Stomach (tissue), 9 donors: ENCODE measurements around the gene FKBP1B. TPM values are rescaled to one million over a fixed set of nuclear protein-coding genes. Genes with fewer than 3 reads are reported as not detected.

ENCODE experiments used
- DNase-seq, 2 donors: peaks; one replicate each; pipeline versions ENCODE4 v3.0.0 to v3.0.0-alpha.2; 2013 to 2019
- H3K27ac ChIP-seq, 5 donors: fragments of 200-600 bp in 4 of 5; sonication (generic) in 4 of 5; one replicate each; pipeline ENCODE4 v1.5.1; 2013 to 2019; ENCODE audit warnings: mild to moderate bottlenecking in 1 of 5, moderate library complexity in 1 of 5
- H3K27me3 ChIP-seq, 3 donors: fragments of 200-600 bp; sonication (generic); one replicate each; pipeline ENCODE4 v1.5.1; 2017 to 2019; ENCODE audit warnings: mixed run types in 1 of 3
- H3K36me3 ChIP-seq, 4 donors: fragments of 200-600 bp; sonication (generic); 1 replicate in 3 of 4; 2 replicates in 1 of 4; pipeline ENCODE4 v1.5.1; 2016 to 2019
- H3K4me1 ChIP-seq, 4 donors: fragments of 200-600 bp; sonication (generic); one replicate each; pipeline ENCODE4 v1.5.1; 2016 to 2019
- H3K4me3 ChIP-seq, 4 donors: fragments of 200-600 bp; sonication (generic) in 3 of 4; one replicate each; pipeline ENCODE4 v1.5.1; 2016 to 2019; ENCODE audit warnings: mild to moderate bottlenecking in 1 of 4
- H3K9me3 ChIP-seq, 4 donors: fragments of 200-600 bp; sonication (generic); one replicate each; pipeline ENCODE4 v1.5.1; 2016 to 2019
- CTCF ChIP-seq, 7 experiments: fragments of 450-650 bp in 4 of 7; fragments of 200-600 bp in 3 of 7; sonication (generic) in 3 of 7; IDR thresholded peaks; one replicate each; pipeline ENCODE4 v1.5.1; 2016 to 2019; ENCODE audit warnings: antibody characterized with exemption in 7 of 7, control low read depth in 2 of 7, mild to moderate bottlenecking in 1 of 7
- EP300 ChIP-seq: sonication (generic); formaldehyde crosslinking; IDR thresholded peaks from one replicate; pipeline ENCODE4 v1.6.1; 2017; ENCODE audit warnings: antibody characterized with exemption
- POLR2A ChIP-seq, 4 donors: fragments of 450-650 bp; IDR thresholded peaks; one replicate each; pipeline ENCODE4 v1.6.1; 2016; ENCODE audit warnings: antibody characterized with exemption in 4 of 4, control low read depth in 2 of 4, mild to moderate bottlenecking in 1 of 4, moderate library complexity in 1 of 4
- POLR2AphosphoS5 ChIP-seq, 3 donors: sonication (generic); formaldehyde crosslinking; IDR thresholded peaks; one replicate each; pipeline ENCODE4 v1.6.1; 2016; ENCODE audit warnings: antibody characterized with exemption in 3 of 3
- WGBS, 5 donors: extraction: QIAGEN DNeasy Blood & Tissue Kit in 3 of 5; methylation state at CpG; one replicate each; pipeline versions ENCODE4 v1.1.5 to v1.1.7; 2013 to 2018; 5-methylcytosine and 5-hydroxymethylcytosine counted together
- intact Hi-C: fragments of 100-400 bp; cut with DNase I; formaldehyde crosslinking; loops from one replicate; pipeline ENCODE4 v1.15.1; 2023; ENCODE audit warnings: low total_unique reads
- polyA plus RNA-seq, 3 donors: library from polyadenylated mRNA; stranded (reverse); fragments of 200-250 nt; gene quantifications; one replicate each; pipeline ENCODE4 v1.2.3, GENCODE V29; 2013
- total RNA-seq, 5 donors: library from RNA; depleted of rRNA; stranded (reverse); fragments of >200 nt; gene quantifications; one replicate each; pipeline versions ENCODE4 v1.1.0 to v1.2.3, GENCODE V29; 2014 to 2016
- donor health status: healthy with polysubstance abuse.
- donor health status: Bipolar disorder and iron deficiency.
- donor health status: healthy.

Gene FKBP1B
- total and polyA plus RNA-seq, 8 donors, result 1.3 to 34.3 (median 13.6) TPM; not detected in 1

- H3K4me1 ChIP-seq, result peaks cover 9 to 31% (median 27%) of the 10 kb centered on the region in 4 donors
- WGBS, 5 donors, result 80 to 86% (median 84%) methylated on average over 8 of the region's 8 CpGs
- no peaks in the 10 kb centered on the region for H3K9me3 ChIP-seq
- intact Hi-C loops, result loop anchor here (10.0 kb wide), 1 partner anchor 258 kb away; no protein-coding TSS in a partner anchor
- H3K27ac ChIP-seq, result peak overlapping the region; percentile 88 to 94 (median 91)
- no peaks in the 10 kb centered on the region for H3K27me3 ChIP-seq
- TF ChIP-seq EP300 (no peak), CTCF (IDR thresholded peaks at IDR 0.05) (no peak), POLR2A (IDR thresholded peaks at IDR 0.05) (no peak), POLR2AphosphoS5 (IDR thresholded peaks at IDR 0.05) (no peak)
- peaks cover 0 to 50% (median 47%) of the 10 kb centered on the region in 4 donors for H3K36me3 ChIP-seq
- H3K4me3 ChIP-seq, result peak overlapping the region; percentile 54 to 61 (median 56)
- DNase-seq, result peak in 1 of 2 donors; percentile 15
Measured at GRCh38 chr2:24082787-24083566, 33.4 kb downstream of the FKBP1B start.

GRCh38 chr2:24083567-24084385 is 34.2 kb downstream of the FKBP1B start:
- WGBS, 5 donors, result 5 to 12% (median 7%) methylated on average over 16 to 30 of the region's 30 CpGs
- peak; percentile 85 to 95 for DNase-seq

GRCh38 chr2:24084386-24085199 is 35.1 kb downstream of the FKBP1B start, which contains the start of gene TP53I3:
Gene TP53I3, minus strand, starts transcription at chr2:24084834. Its CDS starts 508 bp downstream, at chr2:24084326.
- peak; percentile 92 to 98 for DNase-seq
- Histone ChIP-seq H3K4me1 (peaks cover 8 to 30% (median 25%) of the 10 kb centered on the region in 4 donors), H3K9me3 (no peaks in the 10 kb centered on the region), H3K36me3 (peaks cover 0 to 48% (median 45%) of the 10 kb centered on the region in 4 donors), H3K27me3 (no peaks in the 10 kb centered on the region), H3K27ac (peak within 1 kb of the TSS; percentile 88 to 94 (median 91)), H3K4me3 (peak within 1 kb of the TSS; percentile 54 to 61 (median 56))
- peak in 6 of 7 experiments; percentile 68 to 99 (median 97) for TF ChIP-seq CTCF (IDR thresholded peaks at IDR 0.05)
- TF ChIP-seq POLR2A (IDR thresholded peaks at IDR 0.05), result peak in 1 of 4 donors; percentile 19
- TF ChIP-seq POLR2AphosphoS5 (IDR thresholded peaks at IDR 0.05), result peak in 2 of 3 donors; percentile 77 to 78
- TF ChIP-seq EP300, result no peak
- intact Hi-C loops, result loop anchor here (10.0 kb wide), 1 partner anchor 260 kb away; no protein-coding TSS in a partner anchor
- WGBS, 5 donors, result 1% methylated on average over 17 to 44 of the region's 44 CpGs

More at GRCh38 chr2:24083567-24084385, 34.2 kb downstream of the FKBP1B start:
- no peaks in the 10 kb centered on the region for H3K9me3 ChIP-seq
- peaks cover 8 to 30% (median 25%) of the 10 kb centered on the region in 4 donors for H3K4me1 ChIP-seq
- H3K27ac ChIP-seq, result peak overlapping the region; percentile 88 to 94 (median 91)
- H3K27me3 ChIP-seq, result no peaks in the 10 kb centered on the region
- H3K36me3 ChIP-seq, result peaks cover 0 to 54% (median 52%) of the 10 kb centered on the region in 4 donors
- intact Hi-C loops, result loop anchor here (10.0 kb wide), 1 partner anchor 259 kb away; no protein-coding TSS in a partner anchor
- peak overlapping the region; percentile 54 to 61 (median 56) for H3K4me3 ChIP-seq
- TF ChIP-seq CTCF (IDR thresholded peaks at IDR 0.05) (no peak), POLR2A (IDR thresholded peaks at IDR 0.05) (no peak), POLR2AphosphoS5 (IDR thresholded peaks at IDR 0.05) (peak in 2 of 3 donors; percentile 52 to 53), EP300 (no peak)
